H1 (cell line): ENCODE measurements around the gene LARP6. TPM values are rescaled to one million over a fixed set of nuclear protein-coding genes. Genes with fewer than 3 reads are reported as not detected.

ENCODE experiments used
- ASH2L ChIP-seq: fragments of 200-600, 300-600 bp; sonication (generic); IDR thresholded peaks from one replicate; pipeline ENCODE4 v1.7.1; 2017; ENCODE audit warnings: low read length
- BACH1 ChIP-seq: IDR thresholded peaks from 2 replicates; pipeline ENCODE4 v1.6.1; 2012; ENCODE audit warnings: low read length, improper control_type of control experiment
- CTCF ChIP-seq, 3 experiments: IDR thresholded peaks; 1 replicate in 2 of 3; 2 replicates in 1 of 3; pipeline versions ENCODE4 v1.5.1 to v1.6.1; 2011; ENCODE audit warnings: low read length in 3 of 3, mild to moderate bottlenecking in 3 of 3, inconsistent platforms in 2 of 3, low read depth in 1 of 3, moderate library complexity in 1 of 3; ENCODE audit not compliant: insufficient read depth in 1 of 3; ENCODE audit errors: control extremely low read depth in 1 of 3
- FOSL1 ChIP-seq: IDR thresholded peaks from 2 replicates; pipeline ENCODE4 v1.6.1; 2011; ENCODE audit warnings: mild to moderate bottlenecking, low read depth, low read length, moderate library complexity; ENCODE audit not compliant: insufficient read depth
- GTF2F1 ChIP-seq: IDR thresholded peaks from 2 replicates; pipeline ENCODE4 v1.6.1; 2012; ENCODE audit warnings: low read depth, low read length, improper control_type of control experiment, borderline replicate concordance
- RFX5 ChIP-seq: IDR thresholded peaks from 2 replicates; pipeline ENCODE4 v1.6.1; 2011; ENCODE audit warnings: low read depth, low read length, improper control_type of control experiment, borderline replicate concordance
- SUZ12 ChIP-seq: fragments of 200-600 bp; sonication (generic); IDR thresholded peaks from 2 replicates; pipeline ENCODE4 v1.6.1; 2012; ENCODE audit warnings: mild to moderate bottlenecking, inconsistent platforms, low read length, moderate library complexity, mixed read lengths
- TAF7 ChIP-seq: optimal IDR thresholded peaks from 2 replicates; pipeline ENCODE3; 2011; ENCODE audit warnings: low read depth, mild to moderate bottlenecking, inconsistent platforms, low read length, moderate library complexity, borderline replicate concordance
- polyA plus RNA-seq, 7 experiments: library from polyadenylated mRNA; depleted of rRNA in 3 of 7; stranded (reverse) in 5 of 7; unstranded in 2 of 7; fragments of >200 nt in 5 of 7; fragments of 200-250 nt in 2 of 7; gene quantifications; 1 replicate in 5 of 7; 2 replicates in 1 of 7; 4 replicates in 1 of 7; pipeline versions ENCODE4 v1.2.1 to v1.2.3, GENCODE V29; 2011 to 2013; ENCODE audit warnings: missing spikeins in 2 of 7, mixed read lengths in 2 of 7
- total RNA-seq: library from RNA; stranded (reverse); fragmentation: NEBNext Ultra II Directional; extraction: Animal tissue kit (Norgen Biotek cat#: 25700); gene quantifications from 2 replicates; pipeline ENCODE4 v1.2.1, GENCODE V29; 2021

Gene LARP6
- total and polyA plus RNA-seq, 2 of the 8 experiments (the other 6 are each of a cell fraction or from before 2014, with no cell fraction given): 21.0 to 24.7 TPM

- TF ChIP-seq BACH1 (no peak), SUZ12 (no peak), GTF2F1 (no peak), RFX5 (no peak), FOSL1 (no peak), ASH2L (no peak), TAF7 (no peak), CTCF (IDR thresholded peaks at IDR 0.05; ENCODE audit: control extremely low read depth in 1 of 3, insufficient read depth in 1 of 3, low read depth in 1 of 3, low read length in 3 of 3) (no peak)
These were observed 1.8 kb upstream of the LARP6 start (continued) for GRCh38 chr15:70855764-70856163.
